Muscle of arm (tissue), 12 donors: ENCODE data around the gene PIK3R5. TPM values are rescaled to one million over a fixed set of nuclear protein-coding genes. Genes with fewer than 3 reads are reported as not detected.

ENCODE experiments used
- DNase-seq: peaks from one replicate; pipeline ENCODE4 v3.0.0-alpha.2; 2013
- polyA plus RNA-seq, 12 donors: library from polyadenylated mRNA; unstranded; fragments of 120-200 nt; gene quantifications; one replicate each; pipeline ENCODE4 v1.2.1, GENCODE V29; 2013; ENCODE audit not compliant: insufficient read length in 12 of 12

The PIK3R5 gene
- polyA plus RNA-seq, 12 donors, result 0.62 to 3.5 (median 1.2) TPM; not detected in 2

DNA sequence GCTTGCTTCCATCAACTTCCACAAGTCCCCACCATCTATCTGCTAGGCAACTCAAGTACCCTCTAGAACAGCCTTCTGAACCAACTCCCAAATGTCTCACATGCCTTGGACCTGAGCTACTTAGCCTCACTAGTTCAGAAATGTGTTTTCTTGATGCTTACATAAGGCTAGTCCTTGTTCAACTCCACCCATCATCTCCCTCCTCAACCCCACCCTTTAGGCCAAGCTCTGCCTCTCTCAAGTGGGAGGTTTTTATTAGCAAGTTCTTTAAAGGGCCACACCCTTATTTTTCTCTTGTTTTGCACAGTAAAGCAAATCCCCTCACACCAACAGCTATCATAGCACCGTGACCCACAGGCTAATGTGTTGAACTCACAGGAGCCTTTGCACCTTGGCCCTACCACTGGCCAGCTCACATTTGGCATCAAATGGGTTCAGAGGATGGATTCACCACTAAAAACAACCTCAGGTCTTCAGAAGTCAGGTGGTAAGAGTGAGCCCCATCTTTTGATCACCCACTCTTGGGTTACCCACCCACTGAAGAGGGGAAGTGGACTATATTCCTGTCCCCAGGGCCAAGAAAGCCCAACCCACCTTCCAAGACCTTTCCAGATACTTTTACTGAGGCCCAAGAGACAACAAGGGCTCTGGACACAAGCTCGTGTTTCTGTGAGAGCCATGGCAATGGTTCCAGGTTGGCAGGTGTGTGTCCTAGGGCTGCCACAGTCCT is 12.2 kb downstream of the PIK3R5 start:
- no peak for DNase-seq

DNA sequence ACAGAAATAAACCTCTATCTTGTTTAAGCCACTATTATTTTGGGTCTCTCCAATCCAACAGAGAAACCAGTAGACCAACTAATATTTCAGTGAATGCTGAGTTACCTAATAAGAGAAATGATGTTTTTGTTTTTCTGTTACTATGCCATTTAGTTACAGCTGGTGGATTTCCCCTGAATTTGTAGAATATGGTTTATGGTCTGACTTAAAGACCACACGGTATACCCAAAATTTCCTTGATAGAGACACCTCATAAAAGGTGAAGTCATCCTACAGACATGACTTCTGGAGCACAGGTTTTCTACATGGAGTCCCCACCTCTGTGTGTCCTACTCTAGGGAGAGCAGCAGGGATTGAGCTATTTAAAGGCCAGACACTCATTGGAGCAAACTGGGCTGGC is 13.3 kb downstream of the PIK3R5 start:
- DNase-seq, result no peak

- DNase-seq, result no peak
Measured at GRCh38 chr17:8951206-8951605, 14.3 kb downstream of the PIK3R5 start.

- DNase-seq, result no peak
Measured at GRCh38 chr17:8949061-8949661, 16.3 kb downstream of the PIK3R5 start.

GRCh38 chr17:8948462-8948861 is 17.0 kb downstream of the PIK3R5 start:
- DNase-seq, result no peak

- no peak for DNase-seq
Measured at GRCh38 chr17:8947201-8947600, 18.3 kb downstream of the PIK3R5 start.

DNA sequence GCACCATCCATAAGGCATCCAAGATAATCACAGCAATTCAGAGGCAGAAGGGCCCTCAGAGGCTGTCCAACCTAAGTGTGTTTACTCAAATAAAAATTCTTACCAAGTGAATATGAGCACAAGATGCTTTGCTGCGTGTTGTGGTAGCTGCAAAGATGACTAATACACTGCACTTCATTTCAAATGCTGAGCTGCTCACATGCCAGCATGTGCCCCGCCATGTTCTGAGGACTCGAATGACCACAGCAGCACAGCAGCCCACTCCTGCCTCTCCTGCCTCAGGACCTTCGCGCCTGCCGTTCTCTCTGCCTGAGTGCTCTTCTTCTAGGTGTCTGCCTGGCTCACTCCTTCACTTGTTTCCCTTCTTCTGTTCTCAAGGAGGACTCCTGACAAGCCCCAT is 19.0 kb downstream of the PIK3R5 start:
- no peak for DNase-seq

DNA sequence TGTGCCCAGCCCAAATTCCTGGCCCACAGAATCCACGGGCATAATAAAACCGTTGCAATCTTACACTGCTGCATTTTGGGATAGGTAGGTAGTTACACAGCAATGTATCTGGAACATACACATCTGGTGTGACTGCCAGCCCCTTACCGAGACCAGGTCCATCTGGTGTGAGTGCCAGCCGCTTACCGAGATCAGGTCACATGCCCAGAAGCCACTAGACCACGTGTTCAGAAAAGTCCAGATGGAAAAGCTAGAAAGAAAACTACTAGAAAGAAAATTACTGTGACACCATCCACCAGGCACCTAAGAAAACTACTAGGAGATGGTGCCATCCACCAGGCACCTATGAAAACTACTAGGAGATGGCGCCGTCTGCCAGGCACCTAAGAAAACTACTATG is 19.4 kb downstream of the PIK3R5 start:
- DNase-seq, result no peak

DNA sequence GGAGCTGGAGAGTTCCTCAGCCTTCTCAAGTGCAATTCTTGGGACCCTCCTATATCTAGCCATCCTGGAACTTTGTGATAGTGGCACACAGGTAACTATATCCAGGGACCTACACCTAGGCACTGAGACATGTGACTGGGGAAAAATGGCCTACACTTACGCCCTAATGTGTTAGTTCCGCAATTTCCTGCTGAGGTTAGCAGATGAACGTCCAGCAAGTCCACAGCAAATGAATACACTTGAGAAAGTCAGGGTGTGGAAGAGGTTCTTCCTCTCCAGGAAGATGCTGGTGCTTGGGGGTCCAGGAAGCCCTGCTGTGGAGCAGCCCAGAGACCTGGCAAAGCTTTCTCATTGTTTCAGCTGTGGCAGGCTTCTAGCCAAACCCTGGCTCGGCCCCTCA is 20.8 kb downstream of the PIK3R5 start:
- DNase-seq, result no peak

DNA sequence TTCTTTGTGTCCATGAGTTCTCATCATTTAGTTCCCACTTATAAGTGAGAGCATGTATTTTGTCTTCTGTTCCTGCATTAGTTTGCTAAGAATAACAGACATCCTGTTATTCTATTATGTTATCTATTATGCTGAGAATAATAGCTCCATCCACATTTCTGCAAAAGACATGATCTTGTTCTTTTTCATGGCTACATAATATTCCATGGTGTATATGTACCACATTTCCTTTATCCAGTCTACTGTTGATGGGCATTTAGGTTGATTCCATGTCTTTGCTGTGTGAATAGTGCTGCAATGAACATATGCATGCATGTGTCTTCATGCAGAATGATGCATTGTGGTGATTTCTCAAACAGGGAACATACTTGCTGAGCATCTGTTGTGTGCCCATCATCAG is 21.4 kb downstream of the PIK3R5 start:
- no peak for DNase-seq

- no peak for DNase-seq
Measured at GRCh38 chr17:8941980-8942622, 23.4 kb downstream of the PIK3R5 start.

- no peak for DNase-seq
Measured at GRCh38 chr17:8941520-8941919, 24.0 kb downstream of the PIK3R5 start.

DNA sequence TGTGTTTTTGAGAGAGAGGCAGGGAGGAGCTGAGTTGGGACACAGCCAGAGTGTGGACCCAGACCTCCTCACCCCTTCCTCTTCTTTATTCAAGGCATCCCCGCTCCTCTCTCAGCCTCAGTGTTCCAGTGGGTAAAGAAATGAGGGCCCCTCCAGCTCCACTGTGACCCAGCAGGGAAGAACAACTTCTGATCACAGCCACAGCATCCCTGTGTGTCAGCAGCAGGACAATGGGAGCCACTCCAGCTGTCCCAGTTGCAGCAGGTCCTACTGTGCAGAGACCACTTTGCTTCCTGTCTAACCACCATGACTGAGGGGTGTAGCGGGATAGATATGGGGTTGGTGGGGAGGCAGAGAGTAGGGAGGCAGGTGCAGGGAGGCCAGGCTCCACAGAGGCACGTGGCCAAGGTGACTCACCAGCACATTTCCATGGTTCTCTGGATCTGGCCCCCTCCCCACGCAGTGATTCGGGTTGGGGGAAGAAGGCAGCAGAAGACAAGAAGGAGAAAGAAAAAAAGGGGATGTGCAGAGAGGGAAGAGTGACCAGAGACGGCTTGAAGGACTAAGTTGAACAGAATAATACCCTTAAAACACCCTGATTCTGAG is 24.5 kb downstream of the PIK3R5 start:
- no peak for DNase-seq

GRCh38 chr17:8939496-8940334 is 25.8 kb downstream of the PIK3R5 start:
- DNase-seq, result no peak

GRCh38 chr17:8938933-8939332 is 26.6 kb downstream of the PIK3R5 start:
- no peak for DNase-seq

- no peak for DNase-seq
Measured at GRCh38 chr17:8935191-8935590, 30.3 kb downstream of the PIK3R5 start.

DNA sequence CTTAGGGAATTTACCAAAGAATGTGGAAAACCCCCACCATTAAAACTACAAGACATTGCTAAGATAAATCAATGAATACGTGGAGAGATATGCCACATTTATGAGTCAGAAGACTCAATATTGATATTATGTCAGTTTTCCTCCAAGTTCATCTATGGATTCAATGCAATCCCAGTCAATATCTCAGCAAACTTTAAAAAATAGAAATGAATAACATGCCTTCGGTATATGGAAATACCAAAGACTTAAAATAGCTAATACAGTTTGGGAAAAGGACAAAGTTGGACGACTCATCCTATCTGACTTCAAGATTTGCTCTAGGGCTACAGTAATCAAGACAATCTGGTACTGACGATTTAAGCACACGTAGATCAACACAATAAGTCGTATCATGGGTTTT is 31.2 kb downstream of the PIK3R5 start:
- DNase-seq, result no peak

- no peak for DNase-seq
Measured at GRCh38 chr17:8930649-8931048, 34.9 kb downstream of the PIK3R5 start.

DNA sequence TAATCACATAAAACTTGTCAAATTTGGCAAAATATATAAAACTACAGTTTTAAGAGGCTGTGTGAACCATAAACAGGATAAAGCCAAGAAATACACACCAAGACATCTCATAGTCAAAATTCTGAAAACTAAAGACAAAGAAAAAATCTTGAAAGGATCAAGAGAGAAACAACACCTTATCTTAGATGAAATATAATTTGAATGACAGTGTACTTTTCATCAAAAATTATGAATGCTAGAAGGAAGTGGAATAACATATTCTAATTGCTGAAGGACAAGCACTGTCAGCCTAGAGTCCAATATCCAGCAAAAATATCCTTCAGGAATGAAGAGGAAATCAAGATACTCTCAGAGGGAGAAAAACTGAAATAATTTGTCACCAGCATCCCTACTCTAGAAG is 37.2 kb downstream of the PIK3R5 start:
- DNase-seq, result no peak

- DNase-seq, result no peak
Measured at GRCh38 chr17:8927395-8927794, 38.1 kb downstream of the PIK3R5 start.

DNA sequence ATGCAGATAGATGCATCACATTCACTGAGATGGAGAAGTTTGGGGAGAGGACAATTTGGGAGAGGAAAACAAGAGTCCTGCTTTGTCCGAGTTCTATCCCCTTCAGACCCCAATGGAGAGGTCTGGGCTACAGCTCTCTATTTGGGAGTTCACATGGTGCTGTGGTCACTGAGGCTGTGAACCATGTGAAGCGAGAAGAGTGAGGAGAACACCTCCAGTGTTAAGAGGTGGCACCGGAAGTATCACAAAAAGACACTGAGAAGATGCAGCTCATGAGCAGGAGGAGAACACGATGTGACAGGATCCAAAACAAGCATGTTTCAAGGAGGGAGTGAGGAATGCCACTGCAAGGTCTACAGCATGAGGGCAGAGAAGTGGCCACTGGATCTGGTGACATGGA is 39.7 kb downstream of the PIK3R5 start:
- DNase-seq, result no peak

- DNase-seq, result no peak
Measured at GRCh38 chr17:8925141-8925540, 40.4 kb downstream of the PIK3R5 start.
